Cardiac muscle cell (in vitro differentiated cells and primary cell): Measurements from ENCODE around the gene STX19. TPM values are rescaled to one million over a fixed set of nuclear protein-coding genes. Genes with fewer than 3 reads are reported as not detected.

Experiments used
- DNase-seq, 2 donors: peaks; one replicate each; pipeline versions ENCODE4 v3.0.0 to v3.0.0-alpha.2; 2010 to 2017; ENCODE audit warnings: low read depth in 1 of 2, low spot score in 1 of 2
- H3K27ac ChIP-seq: fragments of 200-600 bp; sonication (generic); 2 replicates; pipeline ENCODE4 v1.5.1; 2016
- H3K27me3 ChIP-seq: fragments of 200-600 bp; sonication (generic); 2 replicates; pipeline ENCODE4 v1.6.0; 2016; ENCODE audit warnings: control low read depth
- H3K36me3 ChIP-seq: fragments of 200-600 bp; sonication (generic); 2 replicates; pipeline ENCODE4 v1.5.1; 2016; ENCODE audit warnings: control low read depth
- H3K4me1 ChIP-seq: fragments of 200-600 bp; sonication (generic); 2 replicates; pipeline ENCODE4 v1.8.1; 2017; ENCODE audit warnings: low read depth, mild to moderate bottlenecking, mixed run types
- H3K4me3 ChIP-seq: fragments of 200-600 bp; sonication (generic); 2 replicates; pipeline ENCODE4 v1.5.1; 2016; ENCODE audit warnings: mild to moderate bottlenecking
- H3K9me3 ChIP-seq: fragments of 200-600 bp; sonication (generic); 2 replicates; pipeline ENCODE4 v1.5.1; 2017; ENCODE audit warnings: low read depth, mild to moderate bottlenecking, control low read depth
- CTCF ChIP-seq: IDR thresholded peaks from 2 replicates; pipeline ENCODE4 v1.5.1; 2012; ENCODE audit warnings: low read depth, mild to moderate bottlenecking, low read length
- polyA plus RNA-seq: library from polyadenylated mRNA; unstranded; fragments of >200 nt; fragmentation: Nextera tagmentation; extraction: Ambion mirVana; gene quantifications from 2 replicates; pipeline ENCODE4 v1.2.1, GENCODE V29; 2016
- total RNA-seq: library from RNA; depleted of rRNA; stranded (reverse); fragments of >200 nt; gene quantifications from 2 replicates; pipeline ENCODE4 v1.2.3, GENCODE V29; 2016

Gene STX19, protein sequence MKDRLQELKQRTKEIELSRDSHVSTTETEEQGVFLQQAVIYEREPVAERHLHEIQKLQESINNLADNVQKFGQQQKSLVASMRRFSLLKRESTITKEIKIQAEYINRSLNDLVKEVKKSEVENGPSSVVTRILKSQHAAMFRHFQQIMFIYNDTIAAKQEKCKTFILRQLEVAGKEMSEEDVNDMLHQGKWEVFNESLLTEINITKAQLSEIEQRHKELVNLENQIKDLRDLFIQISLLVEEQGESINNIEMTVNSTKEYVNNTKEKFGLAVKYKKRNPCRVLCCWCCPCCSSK
- total RNA-seq (not detected in 2 replicates), polyA plus RNA-seq (0.45 TPM in 1 of 2 replicates, not detected in the other)

DNA sequence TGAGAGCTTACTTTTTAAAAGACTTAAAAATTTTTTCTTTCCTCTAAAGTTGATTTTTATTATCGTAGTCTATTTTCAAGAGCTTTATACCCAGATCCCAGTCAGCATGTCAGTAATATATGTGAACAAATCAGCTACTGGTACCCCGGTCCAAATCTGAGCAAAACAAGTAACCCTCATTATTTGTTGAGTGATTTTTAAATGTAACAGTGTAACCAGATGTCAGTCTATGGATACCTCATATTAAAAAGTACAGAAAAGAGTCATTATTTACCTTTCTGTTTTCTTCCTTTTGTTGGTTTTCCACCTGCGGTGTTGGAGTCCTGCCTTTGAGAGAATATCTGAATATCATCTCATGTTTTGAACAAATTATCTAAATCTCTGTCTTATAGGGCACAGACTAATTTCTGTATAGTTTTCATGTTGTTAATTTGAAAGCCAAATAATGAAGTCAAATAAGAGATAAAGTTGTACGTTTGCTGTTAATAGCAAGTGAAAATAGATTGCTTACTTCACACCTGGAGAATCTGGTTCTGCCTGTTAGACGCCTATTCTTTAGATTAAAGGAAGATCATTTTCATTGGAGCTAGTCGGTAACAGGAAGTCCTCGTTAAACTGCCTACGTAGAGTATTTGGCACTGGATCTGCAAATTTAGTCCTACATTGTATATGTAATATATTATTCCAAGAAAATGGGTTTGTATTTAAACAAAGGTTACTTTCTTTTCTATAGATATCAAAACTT is at the start of gene STX19:
STX19 (minus strand) TSS at position 505 of the 745 bp plus-strand sequence. CDS start 13,328 bp downstream, outside the sequence.
- Histone ChIP-seq H3K9me3 (no peaks in the 10 kb centered on the region), H3K4me1 (no peaks in the 10 kb centered on the region), H3K27me3 (no peaks in the 10 kb centered on the region), H3K36me3 (no peaks in the 10 kb centered on the region), H3K27ac (no peak within 1 kb of the TSS), H3K4me3 (no peak within 1 kb of the TSS)
- DNase-seq = no peak
- no peak for TF ChIP-seq CTCF

DNA sequence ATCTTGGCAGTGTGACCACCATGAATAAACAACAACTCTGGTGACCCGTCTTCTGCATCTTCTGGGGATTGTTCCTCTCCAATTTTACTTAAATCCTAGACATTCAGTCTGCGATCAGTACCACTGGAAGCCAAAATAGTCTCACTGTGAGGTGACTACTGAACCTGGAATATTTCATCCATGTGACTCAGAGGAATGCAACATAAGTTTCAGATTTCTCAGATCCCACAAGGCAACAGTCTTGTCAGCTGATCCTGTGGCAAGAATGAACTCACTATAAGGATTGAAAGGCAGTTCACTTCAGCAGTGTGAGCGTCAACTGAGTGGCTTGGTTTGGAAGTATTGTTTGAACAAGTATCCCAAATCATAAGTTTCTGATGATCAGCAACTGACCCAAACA is 47.7 kb upstream of the STX19 start:
- Histone ChIP-seq H3K4me3 (no peak overlapping the region), H3K36me3 (no peaks in the 10 kb centered on the region), H3K27ac (no peak overlapping the region), H3K27me3 (no peaks in the 10 kb centered on the region), H3K9me3 (no peaks in the 10 kb centered on the region), H3K4me1 (no peaks in the 10 kb centered on the region)
- no peak for DNase-seq
- TF ChIP-seq CTCF = no peak

DNA sequence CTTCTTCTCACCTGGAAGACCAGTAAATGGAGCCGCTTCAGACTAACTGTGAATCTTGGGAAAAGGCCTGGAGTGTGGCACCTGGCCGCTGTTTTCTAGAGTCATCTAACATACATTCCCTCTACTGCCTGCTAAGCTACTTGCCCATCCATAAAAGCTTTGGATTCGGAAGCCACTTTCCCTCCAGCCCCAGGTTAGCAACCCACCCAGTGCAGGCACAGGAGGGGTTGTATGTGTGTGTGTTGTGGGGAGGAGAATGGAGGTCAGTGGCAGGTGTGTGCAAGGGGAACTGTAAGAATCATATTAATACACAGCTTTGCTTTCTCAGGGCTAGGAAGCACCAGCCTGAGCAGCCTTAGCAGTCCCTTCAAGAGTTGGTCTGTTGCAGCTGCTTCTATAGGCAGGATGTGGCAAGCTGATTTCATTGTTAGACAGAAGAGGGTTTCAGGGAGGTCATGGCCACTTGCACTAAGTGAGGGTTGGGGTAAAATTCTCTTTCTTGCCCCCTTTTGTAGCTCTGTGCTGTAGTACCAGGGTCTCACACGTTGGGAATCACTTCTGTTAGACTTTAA is 43.4 kb upstream of the STX19 start:
- DNase-seq = no peak
- no peak for TF ChIP-seq CTCF

DNA sequence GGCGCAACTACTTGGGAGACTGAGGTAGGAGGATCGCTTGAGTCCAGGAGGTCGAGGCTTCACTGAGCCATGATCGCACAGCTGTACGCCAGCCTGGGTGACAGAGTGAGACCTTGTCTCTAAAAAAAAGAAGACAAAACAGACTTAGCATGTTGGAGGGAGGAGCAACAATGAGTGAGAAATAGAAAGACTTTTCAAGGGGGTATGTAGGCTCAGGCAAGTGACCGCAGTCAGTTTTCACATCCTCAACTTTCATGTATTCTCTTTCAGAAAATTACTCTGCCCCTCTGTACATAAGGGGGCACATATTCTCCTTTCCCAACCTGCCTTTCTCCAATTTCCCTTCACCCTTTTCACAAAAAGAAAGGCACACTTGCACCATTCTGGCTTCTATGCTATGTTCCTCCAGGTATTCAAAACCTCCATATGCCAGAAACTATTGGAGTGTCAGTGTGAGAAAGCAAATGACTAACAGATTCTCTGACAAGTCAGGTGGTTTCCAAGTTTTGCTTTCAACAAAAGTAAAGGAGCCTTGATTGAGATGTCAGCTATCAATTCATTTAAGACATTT is 42.0 kb upstream of the STX19 start:
- no peak for TF ChIP-seq CTCF
- Histone ChIP-seq H3K4me3 (no peak overlapping the region), H3K9me3 (no peaks in the 10 kb centered on the region), H3K27ac (no peak overlapping the region), H3K4me1 (no peaks in the 10 kb centered on the region), H3K27me3 (no peaks in the 10 kb centered on the region), H3K36me3 (no peaks in the 10 kb centered on the region)
- no peak for DNase-seq

More for the DNA sequence above, 43.4 kb upstream of the STX19 start:
- no peak overlapping the region for H3K27ac ChIP-seq
- no peak overlapping the region for H3K4me3 ChIP-seq
- H3K9me3 ChIP-seq = no peaks in the 10 kb centered on the region
- H3K4me1 ChIP-seq = no peaks in the 10 kb centered on the region
- no peaks in the 10 kb centered on the region for H3K36me3 ChIP-seq
- H3K27me3 ChIP-seq = no peaks in the 10 kb centered on the region

- Histone ChIP-seq H3K27me3 (no peaks in the 10 kb centered on the region), H3K36me3 (no peaks in the 10 kb centered on the region), H3K27ac (no peak overlapping the region), H3K9me3 (no peaks in the 10 kb centered on the region), H3K4me3 (no peak overlapping the region), H3K4me1 (no peaks in the 10 kb centered on the region)
- TF ChIP-seq CTCF = peak; percentile 49
- peak; percentile 10 to 49 for DNase-seq
Observed at GRCh38 chr3:94069194-94069813, 40.9 kb upstream of the STX19 start.
